Fibroblast of lung (primary cell): ENCODE data around the gene DIP2C. TPM values are rescaled to one million over a fixed set of nuclear protein-coding genes. Genes with fewer than 3 reads are reported as not detected.
"Not testable (repeated sequence)": the region's sequence is repeated elsewhere in the genome, so short reads cannot be mapped to it uniquely, and the experiment has no call there.

Source experiments
- DNase-seq, 2 donors: peaks; one replicate each; pipeline versions ENCODE4 v3.0.0 to v3.0.0-alpha.2; 2010; ENCODE audit warnings: low read depth in 2 of 2
- H2AFZ ChIP-seq: 2 replicates; pipeline ENCODE4 v1.5.1; 2012; ENCODE audit warnings: low read length, control low read depth, inconsistent platforms
- H3K27ac ChIP-seq: 2 replicates; pipeline ENCODE4 v1.5.1; 2011; ENCODE audit warnings: low read length, control low read depth; ENCODE audit not compliant: insufficient read depth
- H3K27me3 ChIP-seq: 2 replicates; pipeline ENCODE4 v1.5.1; 2011; ENCODE audit warnings: mild to moderate bottlenecking, low read length; ENCODE audit not compliant: control insufficient read depth, insufficient read depth
- H3K36me3 ChIP-seq: 2 replicates; pipeline ENCODE4 v1.5.1; 2011; ENCODE audit warnings: low read length; ENCODE audit not compliant: control insufficient read depth, insufficient read depth
- H3K4me1 ChIP-seq: 2 replicates; pipeline ENCODE4 v1.5.1; 2011; ENCODE audit warnings: low read length; ENCODE audit not compliant: control insufficient read depth, insufficient read depth; ENCODE audit errors: extremely low read depth
- H3K4me2 ChIP-seq: 2 replicates; pipeline ENCODE4 v1.5.1; 2011; ENCODE audit warnings: low read length, control low read depth; ENCODE audit not compliant: insufficient read depth; ENCODE audit errors: extremely low read depth
- H3K4me3 ChIP-seq, 4 experiments: fragments of 200-600 bp in 1 of 4; sonication (generic) in 1 of 4; replicated peaks in 1 of 4; 2 replicates each; pipeline ENCODE4 v1.5.1; 2011 to 2016; ENCODE audit warnings: low read length in 4 of 4, low read depth in 3 of 4, mild to moderate bottlenecking in 3 of 4, control low read depth in 2 of 4, inconsistent platforms in 1 of 4, mixed read lengths in 1 of 4; ENCODE audit not compliant: insufficient read depth in 1 of 4; ENCODE audit errors: control extremely low read depth in 1 of 4
- H3K79me2 ChIP-seq: 2 replicates; pipeline ENCODE4 v1.5.1; 2012; ENCODE audit warnings: mild to moderate bottlenecking, low read length, inconsistent platforms; ENCODE audit not compliant: control insufficient read depth, insufficient read depth
- H3K9ac ChIP-seq: 2 replicates; pipeline ENCODE4 v1.5.1; 2011; ENCODE audit warnings: mild to moderate bottlenecking, low read length, control low read depth; ENCODE audit not compliant: insufficient read depth
- H3K9me3 ChIP-seq: 2 replicates; pipeline ENCODE4 v1.5.1; 2012; ENCODE audit warnings: low read depth, low read length; ENCODE audit not compliant: control insufficient read depth, insufficient read depth
- H4K20me1 ChIP-seq: 2 replicates; pipeline ENCODE4 v1.5.1; 2011; ENCODE audit warnings: low read length; ENCODE audit not compliant: control insufficient read depth, insufficient read depth; ENCODE audit errors: extremely low read depth
- CTCF ChIP-seq, 2 donors: IDR thresholded peaks in 1 of 2; conservative IDR thresholded peaks in 1 of 2; 1 replicate in 1 of 2; 2 replicates in 1 of 2; pipeline ENCODE4 v1.5.1; 2011 to 2012; ENCODE audit warnings: low read length in 2 of 2, control low read depth in 1 of 2, inconsistent platforms in 1 of 2, low read depth in 1 of 2, mild to moderate bottlenecking in 1 of 2
- EZH2 ChIP-seq: IDR thresholded peaks from 2 replicates; pipeline ENCODE4 v1.5.1; 2012; ENCODE audit warnings: low read length, control low read depth, mild to moderate bottlenecking; ENCODE audit errors: missing control alignments
- polyA plus RNA-seq, 2 donors: library from polyadenylated mRNA; depleted of rRNA in 1 of 2; stranded (reverse) in 1 of 2; unstranded in 1 of 2; fragments of >200 nt; gene quantifications; 2 replicates each; pipeline ENCODE4 v1.2.1, GENCODE V29; 2011 to 2012; ENCODE audit warnings: missing spikeins in 1 of 2
- total RNA-seq: library from RNA; depleted of rRNA; stranded (reverse); fragments of >200 nt; gene quantifications from 2 replicates; pipeline ENCODE4 v1.2.1, GENCODE V29; 2014

Gene DIP2C
- total and polyA plus RNA-seq, 2 donors (not counting 1 experiment from before 2014, with no cell fraction given) = 10.7 to 18.3 TPM

DNA sequence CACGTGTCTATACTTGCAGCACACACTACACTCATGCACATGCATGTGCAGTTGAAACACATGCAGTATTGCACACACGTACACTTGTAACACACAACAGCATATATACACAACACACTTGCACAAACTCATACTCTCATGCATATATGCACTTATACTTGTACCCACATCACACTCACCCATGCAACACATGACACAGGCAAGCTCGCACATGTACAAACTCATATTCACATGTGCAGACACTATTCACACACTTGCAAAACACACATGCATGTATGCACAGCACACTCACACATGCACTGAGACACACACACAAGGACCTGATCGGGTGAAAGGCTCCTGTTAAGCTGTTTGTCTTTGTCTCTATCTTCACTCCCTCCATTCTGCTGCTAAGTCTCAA lies 384.4 kb downstream of the DIP2C start:
- TF ChIP-seq EZH2 (no peak), CTCF (conservative IDR thresholded peaks at IDR 0.05 in 1 of 2, IDR thresholded peaks at IDR 0.05 in 1 of 2; ENCODE audit: low read depth in 1 of 2, low read length in 2 of 2) (no peak)
- H4K20me1 ChIP-seq = no peaks in the 10 kb centered on the region
- H3K4me2 ChIP-seq = no peak overlapping the region
- H3K79me2 ChIP-seq = no peaks in the 10 kb centered on the region
- H2AFZ ChIP-seq = no peak overlapping the region
- no peak overlapping the region for H3K9ac ChIP-seq
- no peaks in the 10 kb centered on the region for H3K9me3 ChIP-seq
- peaks cover 5% of the 10 kb centered on the region for H3K36me3 ChIP-seq
- no peak overlapping the region for H3K27ac ChIP-seq
- H3K27me3 ChIP-seq = no peaks in the 10 kb centered on the region
- H3K4me3 ChIP-seq = no peak overlapping the region
- no peak for DNase-seq
- H3K4me1 ChIP-seq = no peaks in the 10 kb centered on the region

GRCh38 chr10:301536-301935 lies 387.9 kb downstream of the DIP2C start:
- H3K4me3 ChIP-seq = no peak overlapping the region
- H4K20me1 ChIP-seq = no peaks in the 10 kb centered on the region
- H3K36me3 ChIP-seq = no peaks in the 10 kb centered on the region
- no peak overlapping the region for H3K4me2 ChIP-seq
- H3K27me3 ChIP-seq = no peaks in the 10 kb centered on the region
- H3K9ac ChIP-seq = no peak overlapping the region
- no peaks in the 10 kb centered on the region for H3K9me3 ChIP-seq
- no peak for DNase-seq
- TF ChIP-seq EZH2 = no peak
- no peak for TF ChIP-seq CTCF (conservative IDR thresholded peaks at IDR 0.05 in 1 of 2, IDR thresholded peaks at IDR 0.05 in 1 of 2; ENCODE audit: low read depth in 1 of 2, low read length in 2 of 2)
- no peak overlapping the region for H2AFZ ChIP-seq
- no peaks in the 10 kb centered on the region for H3K79me2 ChIP-seq
- no peak overlapping the region for H3K27ac ChIP-seq
- peaks cover 8% of the 10 kb centered on the region for H3K4me1 ChIP-seq

GRCh38 chr10:300580-300979 lies 388.9 kb downstream of the DIP2C start:
- H3K4me1 ChIP-seq, H3K4me3 ChIP-seq, H3K9ac ChIP-seq, H3K27me3 ChIP-seq, H3K4me2 ChIP-seq, DNase-seq, H4K20me1 ChIP-seq, H2AFZ ChIP-seq, H3K79me2 ChIP-seq, H3K9me3 ChIP-seq, H3K36me3 ChIP-seq, H3K27ac ChIP-seq: not testable (repeated sequence)
